ENCODE data around the gene MKKS. TPM values are rescaled to one million over a fixed set of nuclear protein-coding genes. Genes with fewer than 3 reads are reported as not detected.

The MKKS gene
- total and polyA plus RNA-seq, 10 of the 15 experiments (the other 5 are each of a cell fraction or from before 2014, with no cell fraction given) = 4.3 to 17.9 (median 7.7) TPM

- TF ChIP-seq GATAD2B (conservative IDR thresholded peaks at IDR 0.05; ENCODE audit: low read depth) (peak; percentile 45; the same call in 1 of the 2 replicates), GABPA (IDR thresholded peaks at IDR 0.05; ENCODE audit: low read depth) (no peak), SREBF2 (IDR thresholded peaks at IDR 0.05; ENCODE audit: low read length) (no peak), CHD1 (IDR thresholded peaks at IDR 0.05; ENCODE audit: low read depth, low read length) (no peak), MYC (IDR thresholded peaks at IDR 0.05; ENCODE audit: insufficient read depth, insufficient read length, insufficient replicate concordance, low read length, severe bottlenecking) (no peak), FOXM1 (IDR thresholded peaks at IDR 0.05; ENCODE audit: low read depth, low read length) (peak; percentile 74), ATF7 (IDR thresholded peaks at IDR 0.05; ENCODE audit: low read depth) (peak; percentile 50; the same call in 1 of the 2 replicates), CHD4 (IDR thresholded peaks at IDR 0.05) (no peak), DPF2 (IDR thresholded peaks at IDR 0.05) (peak; percentile 44; the same call in 1 of the 2 replicates), ETV6 (conservative IDR thresholded peaks at IDR 0.05 in 1 of 2, IDR thresholded peaks at IDR 0.05 in 1 of 2; ENCODE audit: borderline replicate concordance in 1 of 2, low read depth in 1 of 2) (peak in 1 of 2 experiments; percentile 73; a peak in 1 of 4 replicates), TCF7 (IDR thresholded peaks at IDR 0.05; ENCODE audit: borderline replicate concordance) (peak; percentile 65), NR2F1 (conservative IDR thresholded peaks at IDR 0.05) (no peak), ZNF217 (IDR thresholded peaks at IDR 0.05) (peak; percentile 21; the same call in 1 of the 2 replicates)
- TF ChIP-seq, protein P1, sequence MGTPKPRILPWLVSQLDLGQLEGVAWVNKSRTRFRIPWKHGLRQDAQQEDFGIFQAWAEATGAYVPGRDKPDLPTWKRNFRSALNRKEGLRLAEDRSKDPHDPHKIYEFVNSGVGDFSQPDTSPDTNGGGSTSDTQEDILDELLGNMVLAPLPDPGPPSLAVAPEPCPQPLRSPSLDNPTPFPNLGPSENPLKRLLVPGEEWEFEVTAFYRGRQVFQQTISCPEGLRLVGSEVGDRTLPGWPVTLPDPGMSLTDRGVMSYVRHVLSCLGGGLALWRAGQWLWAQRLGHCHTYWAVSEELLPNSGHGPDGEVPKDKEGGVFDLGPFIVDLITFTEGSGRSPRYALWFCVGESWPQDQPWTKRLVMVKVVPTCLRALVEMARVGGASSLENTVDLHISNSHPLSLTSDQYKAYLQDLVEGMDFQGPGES (IDR thresholded peaks at IDR 0.05) = no peak
These were observed 44.2 kb upstream of the MKKS start (continued) for GRCh38 chr20:10478205-10478604.

All from GM12878 (cell line).